ENCODE results near the gene EPB41L1. TPM values are rescaled to one million over a fixed set of nuclear protein-coding genes. Genes with fewer than 3 reads are reported as not detected.

The EPB41L1 gene
- total RNA-seq, 1 experiment from 2014 or later, result 134 TPM

GRCh38 chr20:36255445-36255844, 100.9 kb downstream of the EPB41L1 start:
- TF ChIP-seq, protein P1, sequence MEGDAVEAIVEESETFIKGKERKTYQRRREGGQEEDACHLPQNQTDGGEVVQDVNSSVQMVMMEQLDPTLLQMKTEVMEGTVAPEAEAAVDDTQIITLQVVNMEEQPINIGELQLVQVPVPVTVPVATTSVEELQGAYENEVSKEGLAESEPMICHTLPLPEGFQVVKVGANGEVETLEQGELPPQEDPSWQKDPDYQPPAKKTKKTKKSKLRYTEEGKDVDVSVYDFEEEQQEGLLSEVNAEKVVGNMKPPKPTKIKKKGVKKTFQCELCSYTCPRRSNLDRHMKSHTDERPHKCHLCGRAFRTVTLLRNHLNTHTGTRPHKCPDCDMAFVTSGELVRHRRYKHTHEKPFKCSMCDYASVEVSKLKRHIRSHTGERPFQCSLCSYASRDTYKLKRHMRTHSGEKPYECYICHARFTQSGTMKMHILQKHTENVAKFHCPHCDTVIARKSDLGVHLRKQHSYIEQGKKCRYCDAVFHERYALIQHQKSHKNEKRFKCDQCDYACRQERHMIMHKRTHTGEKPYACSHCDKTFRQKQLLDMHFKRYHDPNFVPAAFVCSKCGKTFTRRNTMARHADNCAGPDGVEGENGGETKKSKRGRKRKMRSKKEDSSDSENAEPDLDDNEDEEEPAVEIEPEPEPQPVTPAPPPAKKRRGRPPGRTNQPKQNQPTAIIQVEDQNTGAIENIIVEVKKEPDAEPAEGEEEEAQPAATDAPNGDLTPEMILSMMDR (conservative IDR thresholded peaks at IDR 0.05), result no peak
- no peak for TF ChIP-seq EZH2 (IDR thresholded peaks at IDR 0.05; ENCODE audit: low read depth)
- Histone ChIP-seq H3K36me3 (ENCODE audit: low read depth) (0 out of 2 replicates have a peak, but pooled peaks cover 5% of the 10 kb centered on the region), H3K4me1 (replicated peaks; ENCODE audit: insufficient read depth) (no peaks in the 10 kb centered on the region), H3K9me2 (ENCODE audit: insufficient read depth) (no peaks in the 10 kb centered on the region), H3K27me3 (ENCODE audit: insufficient read depth, low read depth) (no peaks in the 10 kb centered on the region), H3K79me2 (ENCODE audit: low read depth) (no peaks in the 10 kb centered on the region), H3K4me2 (no peak overlapping the region), H3K9me3 (ENCODE audit: insufficient read depth, low read depth) (no peaks in the 10 kb centered on the region), H3K27ac (no peak overlapping the region), H3F3A (ENCODE audit: insufficient read depth, low read depth) (no peaks in the 10 kb centered on the region), H3K4me3 (no peak overlapping the region), H2AFZ (no peak overlapping the region), H4K20me1 (ENCODE audit: insufficient read depth) (peaks cover 15% of the 10 kb centered on the region)
- intact Hi-C loops (cut with micrococcal nuclease; ENCODE audit: unreplicated experiment), result no loop called here
- CTCF ChIA-PET, result no interaction called here
- POLR2A ChIA-PET (ENCODE audit: unreplicated experiment), result interaction anchor here (0.7 kb wide), 1 partner anchor 214 kb away, joined by 4 read pairs; no protein-coding TSS in a partner anchor
- BruUV-seq (replicated peaks), result no TSS peak
- no peak for DNase-seq

DNA sequence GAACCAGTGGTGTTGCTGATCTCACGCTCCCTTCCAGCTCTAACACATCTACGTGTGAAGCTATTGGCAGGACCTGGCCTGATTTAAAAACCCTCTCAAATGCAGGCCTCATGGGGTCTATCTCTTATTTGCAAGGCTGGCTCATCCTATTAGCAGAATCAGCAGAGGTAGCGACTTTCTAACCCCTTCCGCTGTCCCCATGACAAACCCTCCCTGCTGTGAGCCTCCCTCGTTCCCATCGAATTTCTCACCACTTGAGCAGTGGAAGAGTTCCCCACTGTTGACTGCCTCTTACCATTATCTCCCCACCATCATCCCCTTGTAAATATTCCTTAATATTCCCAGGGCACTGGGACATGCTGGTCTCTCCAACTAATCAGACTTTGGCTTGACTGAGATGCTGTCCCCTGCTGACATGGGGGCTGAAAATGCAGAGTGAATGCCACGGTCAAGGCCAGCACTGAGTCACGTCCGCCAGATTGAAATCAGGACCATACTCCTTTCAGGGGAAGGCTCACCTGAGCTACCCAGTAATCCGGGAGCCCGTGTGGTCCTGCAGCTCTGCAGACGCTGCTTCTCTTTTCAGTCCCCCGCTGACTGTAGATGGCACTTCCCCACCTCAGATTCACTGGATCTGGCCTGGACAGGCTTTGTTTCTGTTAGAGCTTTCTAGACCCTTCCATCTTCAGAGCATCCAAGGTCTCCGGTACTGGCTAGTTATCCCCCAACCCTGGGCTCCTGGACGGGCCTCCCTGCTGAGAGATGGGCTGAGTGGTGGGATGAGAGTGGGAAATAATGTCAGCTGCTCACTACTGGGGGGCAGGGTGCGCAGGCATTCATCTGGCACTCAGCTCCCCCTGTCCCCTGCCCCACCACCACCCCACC, 104.9 kb downstream of the EPB41L1 start:
- Histone ChIP-seq H3K9me2 (ENCODE audit: insufficient read depth) (no peaks in the 10 kb centered on the region), H3K79me2 (ENCODE audit: low read depth) (no peaks in the 10 kb centered on the region), H3K27ac (no peak overlapping the region), H3K9me3 (ENCODE audit: insufficient read depth, low read depth) (no peaks in the 10 kb centered on the region), H3K4me1 (replicated peaks; ENCODE audit: insufficient read depth) (no peaks in the 10 kb centered on the region), H3F3A (ENCODE audit: insufficient read depth, low read depth) (no peaks in the 10 kb centered on the region), H4K20me1 (ENCODE audit: insufficient read depth) (no peaks in the 10 kb centered on the region), H3K27me3 (ENCODE audit: insufficient read depth, low read depth) (no peaks in the 10 kb centered on the region), H2AFZ (no peak overlapping the region), H3K4me3 (no peak overlapping the region), H3K36me3 (ENCODE audit: low read depth) (0 out of 2 replicates have a peak, but pooled peaks cover 4% of the 10 kb centered on the region), H3K4me2 (no peak overlapping the region)
- DNase-seq, result no peak
- no TSS peak for BruUV-seq (replicated peaks)
- intact Hi-C loops (cut with micrococcal nuclease; ENCODE audit: unreplicated experiment), result no loop called here
- ChIA-PET CTCF (no interaction called here), POLR2A (ENCODE audit: unreplicated experiment) (interaction anchor here (0.6 kb wide), 1 partner anchor 485 kb away, joined by 3 read pairs; no protein-coding TSS in a partner anchor)
- TF ChIP-seq EZH2 (IDR thresholded peaks at IDR 0.05; ENCODE audit: low read depth), result no peak
- TF ChIP-seq, protein P1 (conservative IDR thresholded peaks at IDR 0.05), result no peak

GRCh38 chr20:36260316-36260715, 105.8 kb downstream of the EPB41L1 start:
- no peaks in the 10 kb centered on the region for H4K20me1 ChIP-seq (ENCODE audit: insufficient read depth)
- no peaks in the 10 kb centered on the region for H3K9me2 ChIP-seq (ENCODE audit: insufficient read depth)
- H3F3A ChIP-seq (ENCODE audit: insufficient read depth, low read depth), result no peaks in the 10 kb centered on the region
- no peak overlapping the region for H3K27ac ChIP-seq
- BruUV-seq (replicated peaks), result no TSS peak
- TF ChIP-seq, protein P1 (conservative IDR thresholded peaks at IDR 0.05), result no peak
- no peak for TF ChIP-seq EZH2 (IDR thresholded peaks at IDR 0.05; ENCODE audit: low read depth)
- H3K27me3 ChIP-seq (ENCODE audit: insufficient read depth, low read depth), result no peaks in the 10 kb centered on the region
- 0 out of 2 replicates have a peak, but pooled peaks cover 4% of the 10 kb centered on the region for H3K36me3 ChIP-seq (ENCODE audit: low read depth)
- ChIA-PET CTCF (no interaction called here), POLR2A (ENCODE audit: unreplicated experiment) (no interaction called here)
- H3K4me3 ChIP-seq, result no peak overlapping the region
- no peaks in the 10 kb centered on the region for H3K9me3 ChIP-seq (ENCODE audit: insufficient read depth, low read depth)
- no peaks in the 10 kb centered on the region for H3K4me1 ChIP-seq (replicated peaks; ENCODE audit: insufficient read depth)
- no peaks in the 10 kb centered on the region for H3K79me2 ChIP-seq (ENCODE audit: low read depth)
- H2AFZ ChIP-seq, result no peak overlapping the region
- intact Hi-C loops (cut with micrococcal nuclease; ENCODE audit: unreplicated experiment), result no loop called here
- no peak overlapping the region for H3K4me2 ChIP-seq
- DNase-seq, result no peak
